Hepatocyte (in vitro differentiated cells): Measurements from ENCODE around the gene GDF15. TPM values are rescaled to one million over a fixed set of nuclear protein-coding genes. Genes with fewer than 3 reads are reported as not detected.

Experiments used
- DNase-seq: peaks from one replicate; pipeline ENCODE4 v3.0.0-alpha.2; 2016; ENCODE audit warnings: low spot score
- H2AFZ ChIP-seq: fragments of 200-600 bp; sonication (generic); 2 replicates; pipeline ENCODE4 v1.6.0; 2016; ENCODE audit warnings: antibody characterized with exemption, mild to moderate bottlenecking
- H3K27ac ChIP-seq: fragments of 200-600 bp; sonication (generic); 2 replicates; pipeline ENCODE4 v1.5.1; 2016; ENCODE audit warnings: mild to moderate bottlenecking
- H3K27me3 ChIP-seq: fragments of 200-600 bp; sonication (generic); 2 replicates; pipeline ENCODE4 v1.6.1; 2016
- H3K36me3 ChIP-seq: fragments of 200-600 bp; sonication (generic); replicated peaks from 2 replicates; pipeline ENCODE4 v1.5.1; 2016; ENCODE audit warnings: low read depth; ENCODE audit not compliant: insufficient read depth
- H3K4me1 ChIP-seq: fragments of 200-600 bp; sonication (generic); 2 replicates; pipeline ENCODE4 v1.5.1; 2016; ENCODE audit warnings: mild to moderate bottlenecking, moderate library complexity; ENCODE audit not compliant: insufficient read depth
- H3K4me2 ChIP-seq: fragments of 200-600 bp; sonication (generic); 2 replicates; pipeline ENCODE4 v1.6.0; 2016
- H3K4me3 ChIP-seq: fragments of 200-600 bp; sonication (generic); 2 replicates; pipeline ENCODE4 v1.5.1; 2016; ENCODE audit warnings: mild to moderate bottlenecking
- H3K79me2 ChIP-seq: fragments of 200-600 bp; sonication (generic); 2 replicates; pipeline ENCODE4 v1.6.0; 2017; ENCODE audit warnings: mild to moderate bottlenecking
- H3K9me2 ChIP-seq: fragments of 200-600 bp; sonication (generic); replicated peaks from 2 replicates; pipeline ENCODE4 v1.6.0; 2017; ENCODE audit warnings: mild to moderate bottlenecking; ENCODE audit not compliant: insufficient read depth
- H3K9me3 ChIP-seq: fragments of 200-600 bp; sonication (generic); 2 replicates; pipeline ENCODE4 v1.5.1; 2016; ENCODE audit warnings: low read depth, mild to moderate bottlenecking
- H4K20me1 ChIP-seq: fragments of 200-600 bp; sonication (generic); 2 replicates; pipeline ENCODE4 v1.6.0; 2016; ENCODE audit warnings: mild to moderate bottlenecking; ENCODE audit not compliant: insufficient read depth, poor library complexity, severe bottlenecking
- EZH2 ChIP-seq: fragments of 200-600 bp; sonication (generic); IDR thresholded peaks from 2 replicates; pipeline ENCODE4 v1.6.1; 2016; ENCODE audit warnings: antibody characterized with exemption, mild to moderate bottlenecking, borderline replicate concordance
- EZH2phosphoT487 ChIP-seq: fragments of 200-600 bp; sonication (generic); IDR thresholded peaks from one replicate; pipeline ENCODE4 v1.6.1; 2018; ENCODE audit warnings: antibody characterized with exemption, mild to moderate bottlenecking, low read depth, moderate library complexity; ENCODE audit not compliant: unreplicated experiment, severe bottlenecking
- WGBS: methylation state at CpG from one replicate; pipeline ENCODE4 v1.1.6; 2016; ENCODE audit warnings: low lambda C conversion rate; ENCODE audit errors: missing lambda C conversion rate; 5-methylcytosine and 5-hydroxymethylcytosine counted together
- polyA plus RNA-seq: library from polyadenylated mRNA; unstranded; fragments of >200 nt; fragmentation: Nextera tagmentation; extraction: Ambion mirVana; gene quantifications from 2 replicates; pipeline ENCODE4 v1.2.1, GENCODE V29; 2016
- total RNA-seq: library from RNA; depleted of rRNA; stranded (reverse); fragments of >200 nt; gene quantifications from 2 replicates; pipeline ENCODE4 v1.2.3, GENCODE V29; 2014
- TF ChIP-seq, protein P1 (sequence below): fragments of 200-600 bp; sonication (generic); IDR thresholded peaks from 2 replicates; pipeline ENCODE4 v1.5.1; 2016; ENCODE audit warnings: antibody characterized with exemption, mild to moderate bottlenecking; ENCODE audit not compliant: poor library complexity

GDF15 gene, protein sequence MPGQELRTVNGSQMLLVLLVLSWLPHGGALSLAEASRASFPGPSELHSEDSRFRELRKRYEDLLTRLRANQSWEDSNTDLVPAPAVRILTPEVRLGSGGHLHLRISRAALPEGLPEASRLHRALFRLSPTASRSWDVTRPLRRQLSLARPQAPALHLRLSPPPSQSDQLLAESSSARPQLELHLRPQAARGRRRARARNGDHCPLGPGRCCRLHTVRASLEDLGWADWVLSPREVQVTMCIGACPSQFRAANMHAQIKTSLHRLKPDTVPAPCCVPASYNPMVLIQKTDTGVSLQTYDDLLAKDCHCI
- total RNA-seq (106 and 123 TPM in 2 replicates), polyA plus RNA-seq (175 and 185 TPM in 2 replicates)

DNA sequence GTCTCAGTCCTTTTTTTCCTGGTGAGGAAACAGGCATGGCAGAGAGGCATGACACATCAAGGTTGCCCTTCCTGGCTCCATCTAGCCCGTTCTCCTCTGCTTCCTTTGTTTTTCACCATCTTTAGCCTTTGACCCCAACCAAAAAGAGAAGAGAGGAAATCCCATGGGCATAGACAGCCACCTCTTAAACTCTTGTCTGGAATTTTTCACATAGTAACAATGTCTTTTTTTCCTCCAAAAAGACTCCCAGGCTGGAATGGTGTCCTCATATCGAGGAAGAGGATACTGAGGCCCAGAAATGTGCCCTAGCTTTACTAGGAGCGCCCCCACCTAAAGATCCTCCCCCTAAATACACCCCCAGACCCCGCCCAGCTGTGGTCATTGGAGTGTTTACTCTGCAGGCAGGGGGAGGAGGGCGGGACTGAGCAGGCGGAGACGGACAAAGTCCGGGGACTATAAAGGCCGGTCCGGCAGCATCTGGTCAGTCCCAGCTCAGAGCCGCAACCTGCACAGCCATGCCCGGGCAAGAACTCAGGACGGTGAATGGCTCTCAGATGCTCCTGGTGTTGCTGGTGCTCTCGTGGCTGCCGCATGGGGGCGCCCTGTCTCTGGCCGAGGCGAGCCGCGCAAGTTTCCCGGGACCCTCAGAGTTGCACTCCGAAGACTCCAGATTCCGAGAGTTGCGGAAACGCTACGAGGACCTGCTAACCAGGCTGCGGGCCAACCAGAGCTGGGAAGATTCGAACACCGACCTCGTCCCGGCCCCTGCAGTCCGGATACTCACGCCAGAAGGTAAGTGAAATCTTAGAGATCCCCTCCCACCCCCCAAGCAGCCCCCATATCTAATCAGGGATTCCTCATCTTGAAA, at the start of gene GDF15:
TSS of gene GDF15 (plus strand) at position 484 of the 868 bp plus-strand sequence. CDS start at position 516, 32 bp downstream.
- DNase-seq, result peak; percentile 92
- 55% methylated on average over 32 of the region's 33 CpGs for WGBS
- Histone ChIP-seq H3K36me3 (no peaks in the 10 kb centered on the region), H3K4me1 (peaks cover 15% of the 10 kb centered on the region), H3K79me2 (peaks cover 18% of the 10 kb centered on the region), H3K27me3 (no peaks in the 10 kb centered on the region), H3K9me3 (no peaks in the 10 kb centered on the region), H4K20me1 (no peaks in the 10 kb centered on the region), H3K4me2 (peak within 1 kb of the TSS; percentile 81), H3K27ac (peak within 1 kb of the TSS; percentile 86), H3K4me3 (peak within 1 kb of the TSS; percentile 55), H3K9me2 (no peaks in the 10 kb centered on the region), H2AFZ (no peak within 1 kb of the TSS)
- TF ChIP-seq, protein P1, sequence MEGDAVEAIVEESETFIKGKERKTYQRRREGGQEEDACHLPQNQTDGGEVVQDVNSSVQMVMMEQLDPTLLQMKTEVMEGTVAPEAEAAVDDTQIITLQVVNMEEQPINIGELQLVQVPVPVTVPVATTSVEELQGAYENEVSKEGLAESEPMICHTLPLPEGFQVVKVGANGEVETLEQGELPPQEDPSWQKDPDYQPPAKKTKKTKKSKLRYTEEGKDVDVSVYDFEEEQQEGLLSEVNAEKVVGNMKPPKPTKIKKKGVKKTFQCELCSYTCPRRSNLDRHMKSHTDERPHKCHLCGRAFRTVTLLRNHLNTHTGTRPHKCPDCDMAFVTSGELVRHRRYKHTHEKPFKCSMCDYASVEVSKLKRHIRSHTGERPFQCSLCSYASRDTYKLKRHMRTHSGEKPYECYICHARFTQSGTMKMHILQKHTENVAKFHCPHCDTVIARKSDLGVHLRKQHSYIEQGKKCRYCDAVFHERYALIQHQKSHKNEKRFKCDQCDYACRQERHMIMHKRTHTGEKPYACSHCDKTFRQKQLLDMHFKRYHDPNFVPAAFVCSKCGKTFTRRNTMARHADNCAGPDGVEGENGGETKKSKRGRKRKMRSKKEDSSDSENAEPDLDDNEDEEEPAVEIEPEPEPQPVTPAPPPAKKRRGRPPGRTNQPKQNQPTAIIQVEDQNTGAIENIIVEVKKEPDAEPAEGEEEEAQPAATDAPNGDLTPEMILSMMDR, result peak; percentile 59
- TF ChIP-seq EZH2 (no peak), EZH2phosphoT487 (no peak)

DNA sequence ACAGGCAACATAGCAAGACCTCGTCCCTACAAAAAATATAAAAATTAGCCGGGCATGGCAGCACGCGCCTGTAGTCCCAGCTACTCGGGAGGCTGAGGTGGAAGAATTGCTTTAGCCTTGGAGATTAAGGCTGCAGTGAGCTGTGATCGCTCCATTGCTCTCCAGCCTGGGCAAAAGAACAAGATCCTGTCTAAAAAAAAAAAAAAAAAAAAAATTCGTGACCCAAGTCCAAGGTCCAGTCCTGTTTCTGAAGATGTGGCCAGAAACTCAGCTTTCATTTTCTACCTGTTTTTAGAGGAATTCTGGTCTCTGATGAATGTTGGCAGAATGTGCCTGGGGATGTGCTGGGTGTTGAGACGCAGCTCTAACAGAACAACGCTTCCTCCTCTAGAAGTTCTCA, 47.4 kb upstream of the GDF15 start:
- Histone ChIP-seq H3K27ac (peak overlapping the region; percentile 80), H3K4me2 (peak overlapping the region; percentile 37), H3K4me3 (no peak overlapping the region), H3K27me3 (no peaks in the 10 kb centered on the region), H3K4me1 (peaks cover 5% of the 10 kb centered on the region), H3K36me3 (no peaks in the 10 kb centered on the region), H2AFZ (no peak overlapping the region), H3K9me2 (no peaks in the 10 kb centered on the region), H3K9me3 (no peaks in the 10 kb centered on the region), H4K20me1 (peaks cover 3% of the 10 kb centered on the region), H3K79me2 (peaks cover 19% of the 10 kb centered on the region)
- TF ChIP-seq, protein P1, result no peak
- no peak for TF ChIP-seq EZH2phosphoT487
- no peak for TF ChIP-seq EZH2
- WGBS, result 83% methylated on average over 9 of the region's 9 CpGs
- no peak for DNase-seq

DNA sequence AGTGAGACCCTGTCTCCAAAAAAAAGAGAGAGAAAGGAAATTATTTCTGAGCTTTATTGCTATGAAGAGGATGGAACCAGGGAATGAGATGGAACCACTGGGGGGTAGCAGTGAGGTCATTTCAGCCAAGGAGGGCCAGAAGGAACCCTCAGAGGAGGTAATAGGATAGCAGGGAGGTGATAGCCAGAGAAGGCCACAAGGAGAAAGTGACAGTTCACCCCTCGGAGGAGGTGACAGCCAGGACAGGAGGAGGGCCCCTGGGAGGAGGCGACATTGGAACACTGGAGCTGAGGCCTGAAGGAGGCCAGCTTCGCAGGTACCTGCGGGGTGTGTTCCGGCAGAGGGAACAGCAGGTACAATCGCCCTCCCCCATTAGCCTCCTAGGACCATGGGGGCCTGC, 46.2 kb upstream of the GDF15 start:
- Histone ChIP-seq H4K20me1 (peaks cover 3% of the 10 kb centered on the region), H3K36me3 (no peaks in the 10 kb centered on the region), H3K4me3 (no peak overlapping the region), H3K9me3 (no peaks in the 10 kb centered on the region), H3K9me2 (no peaks in the 10 kb centered on the region), H3K27ac (no peak overlapping the region), H3K4me1 (peaks cover 5% of the 10 kb centered on the region), H3K79me2 (peaks cover 19% of the 10 kb centered on the region), H2AFZ (no peak overlapping the region), H3K4me2 (peak overlapping the region; percentile 93), H3K27me3 (no peaks in the 10 kb centered on the region)
- TF ChIP-seq, protein P1, result peak; percentile 7
- TF ChIP-seq EZH2, result no peak
- DNase-seq, result no peak
- 43% methylated on average over 6 of the region's 6 CpGs for WGBS
